K562 (cell line): ENCODE data around the gene PDE11A. TPM values are rescaled to one million over a fixed set of nuclear protein-coding genes. Genes with fewer than 3 reads are reported as not detected.

Source experiments
- ARID1B ChIP-seq: fragments of 450-650 bp; IDR thresholded peaks from 2 replicates; pipeline ENCODE4 v1.6.1; 2016; ENCODE audit warnings: antibody characterized with exemption, mild to moderate bottlenecking, inconsistent platforms
- BRD4 ChIP-seq: fragments of 200-600 bp; sonication (generic); IDR thresholded peaks from 2 replicates; pipeline ENCODE4 v1.6.1; 2017; ENCODE audit warnings: inconsistent platforms
- CBFA2T3 ChIP-seq: fragments of 450-650 bp; IDR thresholded peaks from 2 replicates; pipeline ENCODE4 v1.6.1; 2017
- CBX3 ChIP-seq, 2 experiments: IDR thresholded peaks; 1 replicate in 1 of 2; 2 replicates in 1 of 2; pipeline ENCODE4 v1.6.1; 2012; ENCODE audit warnings: inconsistent platforms in 2 of 2, low read length in 2 of 2, borderline replicate concordance in 1 of 2, control low read depth in 1 of 2
- CC2D1A ChIP-seq: fragments of 450-650 bp; IDR thresholded peaks from 2 replicates; pipeline ENCODE4 v1.6.1; 2017; ENCODE audit warnings: mild to moderate bottlenecking
- CHD1 ChIP-seq: fragments of 200-600 bp; sonication (generic); IDR thresholded peaks from one replicate; pipeline ENCODE4 v1.6.1; 2012; ENCODE audit warnings: mild to moderate bottlenecking, moderate library complexity, low read length, inconsistent platforms
- CREM ChIP-seq: IDR thresholded peaks from 2 replicates; pipeline ENCODE4 v1.6.1; 2014; ENCODE audit warnings: antibody characterized with exemption, low read depth
- FOXP1 ChIP-seq: sonication (generic); formaldehyde crosslinking; IDR thresholded peaks from 2 replicates; pipeline ENCODE4 v1.8.0; 2022; ENCODE audit warnings: mild to moderate bottlenecking, missing genetic modification reagents
- MEIS2 ChIP-seq: fragments of 450-650 bp; IDR thresholded peaks from 2 replicates; pipeline ENCODE4 v1.6.1; 2014; ENCODE audit warnings: mild to moderate bottlenecking; ENCODE audit not compliant: partially characterized antibody
- MTA3 ChIP-seq: fragments of 450-650 bp; formaldehyde crosslinking; IDR thresholded peaks from 2 replicates; pipeline ENCODE4 v1.6.1; 2017; ENCODE audit warnings: mild to moderate bottlenecking, borderline replicate concordance
- MYNN ChIP-seq, 2 experiments: sonication (generic); formaldehyde crosslinking in 1 of 2; IDR thresholded peaks; 2 replicates each; pipeline versions ENCODE4 v1.5.0 to v1.6.1; 2016 to 2020; ENCODE audit warnings: antibody characterized with exemption in 1 of 2, missing genetic modification reagents in 1 of 2
- NFXL1 ChIP-seq: fragments of 450-650 bp; formaldehyde crosslinking; IDR thresholded peaks from 2 replicates; pipeline ENCODE4 v1.4.0; 2021; ENCODE audit warnings: mild to moderate bottlenecking
- PML ChIP-seq: IDR thresholded peaks from 2 replicates; pipeline ENCODE4 v1.6.1; 2012; ENCODE audit warnings: low read length, inconsistent platforms
- TCFL5 ChIP-seq: fragments of 250-450 bp; sonication (Bioruptor Pico); conservative IDR thresholded peaks from 2 replicates; pipeline ENCODE4 v1.6.1; 2021; ENCODE audit warnings: mild to moderate bottlenecking, moderate library complexity, matching md5 sums
- TRIM24 ChIP-seq, 2 experiments: fragments of 450-650 bp; IDR thresholded peaks; 2 replicates each; pipeline ENCODE4 v1.6.1; 2016
- ZBTB17 ChIP-seq: fragments of 450-650 bp; formaldehyde crosslinking; IDR thresholded peaks from 2 replicates; pipeline ENCODE4 v1.4.0; 2020; ENCODE audit warnings: mild to moderate bottlenecking
- ZBTB7A ChIP-seq: IDR thresholded peaks from 2 replicates; pipeline ENCODE4 v1.6.1; 2011; ENCODE audit warnings: low read depth, mild to moderate bottlenecking, low read length, moderate library complexity, borderline replicate concordance; ENCODE audit not compliant: control insufficient read depth
- ZNF324 ChIP-seq: fragments of 250-450 bp; sonication (Bioruptor Pico); IDR thresholded peaks from 2 replicates; pipeline ENCODE4 v1.4.0; 2020; ENCODE audit warnings: mild to moderate bottlenecking
- polyA plus RNA-seq, 8 experiments: library from polyadenylated mRNA; depleted of rRNA in 4 of 8; stranded (reverse) in 5 of 8; unstranded in 3 of 8; fragments of >200 nt; fragmentation: Nextera tagmentation in 2 of 8; fragmentation: Illumina TruSeq in 1 of 8; extraction: Ambion mirVana in 2 of 8; extraction: Trizol in 1 of 8; gene quantifications; 2 replicates each; pipeline versions ENCODE4 v1.2.1 to v1.2.3, GENCODE V29; 2011 to 2014; ENCODE audit warnings: inconsistent platforms in 1 of 8, missing spikeins in 1 of 8
- total RNA-seq, 7 experiments: library from RNA; depleted of rRNA in 6 of 7; stranded (reverse); fragments of >200 nt in 6 of 7; fragmentation: Illumina TruSeq in 2 of 7; extraction: Trizol in 2 of 7; gene quantifications; 2 replicates each; pipeline versions ENCODE4 v1.2.1 to v1.2.3, GENCODE V29; 2011 to 2021; ENCODE audit warnings: low replicate concordance in 1 of 7
- TF ChIP-seq, protein P1 (sequence below): fragments of 200-800 bp; sonication (Bioruptor generic); IDR thresholded peaks from 2 replicates; pipeline ENCODE4 v1.6.1; 2016; ENCODE audit warnings: missing genetic modification characterization, missing compliant biosample characterization
- TF ChIP-seq, protein P2 (sequence below): sonication (generic); formaldehyde crosslinking; IDR thresholded peaks from 2 replicates; pipeline ENCODE4 v1.8.0; 2022; ENCODE audit warnings: mild to moderate bottlenecking, missing genetic modification reagents
- TF ChIP-seq, protein P3 (sequence below), 2 experiments: fragments of 200-800 bp in 1 of 2; sonication (Bioruptor generic) in 1 of 2; sonication (generic) in 1 of 2; formaldehyde crosslinking in 1 of 2; IDR thresholded peaks in 1 of 2; conservative IDR thresholded peaks in 1 of 2; 2 replicates each; pipeline versions ENCODE4 v1.5.0 to v1.6.1; 2016 to 2020; ENCODE audit warnings: missing compliant biosample characterization in 1 of 2, missing genetic modification characterization in 1 of 2, missing genetic modification reagents in 1 of 2

Gene PDE11A
- total and polyA plus RNA-seq, 9 of the 15 experiments (the other 6 are each of a cell fraction or from before 2014, with no cell fraction given) = 3.2 to 22.1 (median 5.7) TPM

DNA sequence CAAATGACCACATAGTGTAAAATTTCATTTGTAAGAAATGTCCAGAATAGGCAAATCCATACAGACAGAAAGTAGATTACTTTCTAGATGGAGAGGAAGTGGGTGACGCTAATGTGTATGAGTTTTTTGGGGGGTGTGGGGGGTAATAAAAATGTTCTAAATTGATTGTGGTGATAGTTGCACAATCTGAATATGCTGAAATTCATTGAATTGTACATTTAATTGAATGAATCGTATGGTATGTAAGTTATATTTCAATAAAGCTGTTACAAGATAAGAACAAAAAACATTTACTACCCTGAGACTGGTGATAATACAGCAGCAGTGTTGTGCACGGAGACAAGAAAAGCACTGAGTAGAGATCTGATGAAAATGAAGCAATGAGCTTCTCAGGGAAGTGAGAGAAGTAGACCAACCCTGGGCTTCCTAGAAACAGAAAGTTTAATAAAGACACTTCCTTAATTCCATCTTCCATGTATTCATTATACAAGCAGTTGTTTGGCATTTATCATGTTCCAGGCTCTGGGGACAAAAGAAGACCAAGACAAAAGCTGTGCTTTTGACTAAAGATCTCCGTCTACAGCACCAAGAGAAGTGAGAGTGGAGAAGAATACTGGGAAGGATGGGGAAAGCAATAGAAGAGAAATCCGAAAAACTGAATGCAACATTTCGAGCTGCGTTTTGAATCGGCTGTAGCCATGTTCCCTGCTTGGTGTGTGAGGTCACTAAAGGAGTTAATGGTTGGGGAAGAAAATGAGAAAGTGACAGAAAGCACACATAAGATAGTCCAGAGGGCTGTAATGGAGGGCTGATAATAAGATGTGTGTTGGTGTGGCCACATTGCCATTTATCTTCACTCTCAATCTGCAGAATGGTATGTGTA lies 1.8 kb upstream of the PDE11A start (continued):
- TF ChIP-seq, protein P1, sequence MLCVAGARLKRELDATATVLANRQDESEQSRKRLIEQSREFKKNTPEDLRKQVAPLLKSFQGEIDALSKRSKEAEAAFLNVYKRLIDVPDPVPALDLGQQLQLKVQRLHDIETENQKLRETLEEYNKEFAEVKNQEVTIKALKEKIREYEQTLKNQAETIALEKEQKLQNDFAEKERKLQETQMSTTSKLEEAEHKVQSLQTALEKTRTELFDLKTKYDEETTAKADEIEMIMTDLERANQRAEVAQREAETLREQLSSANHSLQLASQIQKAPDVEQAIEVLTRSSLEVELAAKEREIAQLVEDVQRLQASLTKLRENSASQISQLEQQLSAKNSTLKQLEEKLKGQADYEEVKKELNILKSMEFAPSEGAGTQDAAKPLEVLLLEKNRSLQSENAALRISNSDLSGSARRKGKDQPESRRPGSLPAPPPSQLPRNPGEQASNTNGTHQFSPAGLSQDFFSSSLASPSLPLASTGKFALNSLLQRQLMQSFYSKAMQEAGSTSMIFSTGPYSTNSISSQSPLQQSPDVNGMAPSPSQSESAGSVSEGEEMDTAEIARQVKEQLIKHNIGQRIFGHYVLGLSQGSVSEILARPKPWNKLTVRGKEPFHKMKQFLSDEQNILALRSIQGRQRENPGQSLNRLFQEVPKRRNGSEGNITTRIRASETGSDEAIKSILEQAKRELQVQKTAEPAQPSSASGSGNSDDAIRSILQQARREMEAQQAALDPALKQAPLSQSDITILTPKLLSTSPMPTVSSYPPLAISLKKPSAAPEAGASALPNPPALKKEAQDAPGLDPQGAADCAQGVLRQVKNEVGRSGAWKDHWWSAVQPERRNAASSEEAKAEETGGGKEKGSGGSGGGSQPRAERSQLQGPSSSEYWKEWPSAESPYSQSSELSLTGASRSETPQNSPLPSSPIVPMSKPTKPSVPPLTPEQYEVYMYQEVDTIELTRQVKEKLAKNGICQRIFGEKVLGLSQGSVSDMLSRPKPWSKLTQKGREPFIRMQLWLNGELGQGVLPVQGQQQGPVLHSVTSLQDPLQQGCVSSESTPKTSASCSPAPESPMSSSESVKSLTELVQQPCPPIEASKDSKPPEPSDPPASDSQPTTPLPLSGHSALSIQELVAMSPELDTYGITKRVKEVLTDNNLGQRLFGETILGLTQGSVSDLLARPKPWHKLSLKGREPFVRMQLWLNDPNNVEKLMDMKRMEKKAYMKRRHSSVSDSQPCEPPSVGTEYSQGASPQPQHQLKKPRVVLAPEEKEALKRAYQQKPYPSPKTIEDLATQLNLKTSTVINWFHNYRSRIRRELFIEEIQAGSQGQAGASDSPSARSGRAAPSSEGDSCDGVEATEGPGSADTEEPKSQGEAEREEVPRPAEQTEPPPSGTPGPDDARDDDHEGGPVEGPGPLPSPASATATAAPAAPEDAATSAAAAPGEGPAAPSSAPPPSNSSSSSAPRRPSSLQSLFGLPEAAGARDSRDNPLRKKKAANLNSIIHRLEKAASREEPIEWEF = no peak
- TF ChIP-seq BRD4 (no peak), CHD1 (peak; percentile 37), CBFA2T3 (peak; percentile 91), NFXL1 (CRISPR knock-in tag) (no peak), TCFL5 (no peak), CBX3 (IDR thresholded peaks at IDR 0.05; ENCODE audit: borderline replicate concordance in 1 of 2, low read length in 2 of 2) (peak in 1 of 2 experiments; percentile 59; a peak in 2 of 3 replicates), FOXP1 (no peak), MEIS2 (peak; percentile 28), TRIM24 (IDR thresholded peaks at IDR 0.05) (peak; percentile 36 to 52; a peak in 2 of 4 replicates), ZNF324 (no peak), MYNN (IDR thresholded peaks at IDR 0.05) (no peak), MYNN (CRISPR knock-in tag; IDR thresholded peaks at IDR 0.05) (no peak), ZBTB7A (no peak), ARID1B (peak; percentile 94), CC2D1A (peak; percentile 14; the same call in 1 of the 2 replicates), MTA3 (0 out of 2 replicates have a peak, but pooled peaks have one; percentile 29), ZBTB17 (CRISPR knock-in tag) (peak; percentile 67), PML (peak; percentile 71), CREM (peak; percentile 61; the same call in 1 of the 2 replicates)
- TF ChIP-seq, protein P2, sequence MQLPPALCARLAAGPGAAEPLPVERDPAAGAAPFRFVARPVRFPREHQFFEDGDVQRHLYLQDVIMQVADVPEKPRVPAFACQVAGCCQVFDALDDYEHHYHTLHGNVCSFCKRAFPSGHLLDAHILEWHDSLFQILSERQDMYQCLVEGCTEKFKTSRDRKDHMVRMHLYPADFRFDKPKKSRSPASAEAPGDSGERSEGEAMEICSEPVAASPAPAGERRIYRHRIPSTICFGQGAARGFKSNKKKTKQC = no peak
- TF ChIP-seq, protein P3, sequence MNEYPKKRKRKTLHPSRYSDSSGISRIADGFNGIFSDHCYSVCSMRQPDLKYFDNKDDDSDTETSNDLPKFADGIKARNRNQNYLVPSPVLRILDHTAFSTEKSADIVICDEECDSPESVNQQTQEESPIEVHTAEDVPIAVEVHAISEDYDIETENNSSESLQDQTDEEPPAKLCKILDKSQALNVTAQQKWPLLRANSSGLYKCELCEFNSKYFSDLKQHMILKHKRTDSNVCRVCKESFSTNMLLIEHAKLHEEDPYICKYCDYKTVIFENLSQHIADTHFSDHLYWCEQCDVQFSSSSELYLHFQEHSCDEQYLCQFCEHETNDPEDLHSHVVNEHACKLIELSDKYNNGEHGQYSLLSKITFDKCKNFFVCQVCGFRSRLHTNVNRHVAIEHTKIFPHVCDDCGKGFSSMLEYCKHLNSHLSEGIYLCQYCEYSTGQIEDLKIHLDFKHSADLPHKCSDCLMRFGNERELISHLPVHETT (CRISPR knock-in tag; conservative IDR thresholded peaks at IDR 0.05 in 1 of 2, IDR thresholded peaks at IDR 0.05 in 1 of 2) = peak in 1 of 2 experiments; percentile 61; a peak in 2 of 4 replicates
